HG03442 (cell line): Measurements from ENCODE around the gene THAP5.
A peak's percentile ranks its signal among the peaks of the same experiment; 100 is the strongest.
"Not testable (repeated sequence)": the region's sequence is repeated elsewhere in the genome, so short reads cannot be mapped to it uniquely, and the experiment has no call there.

ENCODE experiments used
- ATAC-seq: cut with Tn5 transposase; IDR thresholded peaks from one replicate; pipeline ENCODE4 v1.9.1; 2021; ENCODE audit warnings: mild to moderate bottlenecking, moderate library complexity; ENCODE audit not compliant: unreplicated experiment

THAP5 gene

DNA sequence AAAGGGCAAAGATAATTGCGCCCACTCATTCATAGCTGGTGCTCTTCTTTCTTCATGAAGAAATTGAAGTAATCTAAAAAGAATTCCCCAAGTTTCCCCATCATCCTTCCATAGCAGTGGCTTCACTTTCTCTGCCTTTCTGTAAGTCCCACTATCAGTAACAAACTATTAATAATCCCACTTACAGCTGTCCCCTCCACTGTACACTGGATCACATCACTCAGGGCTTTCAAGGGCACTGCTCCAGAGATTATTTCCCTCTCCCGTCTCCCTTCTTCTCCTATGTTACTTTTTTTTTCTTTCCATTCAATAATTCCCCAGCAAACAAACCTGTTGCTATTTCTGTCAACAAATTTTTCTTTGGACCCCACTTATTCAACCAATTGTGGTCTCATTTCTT lies 16.3 kb upstream of the THAP5 start:
- no peak for ATAC-seq

DNA sequence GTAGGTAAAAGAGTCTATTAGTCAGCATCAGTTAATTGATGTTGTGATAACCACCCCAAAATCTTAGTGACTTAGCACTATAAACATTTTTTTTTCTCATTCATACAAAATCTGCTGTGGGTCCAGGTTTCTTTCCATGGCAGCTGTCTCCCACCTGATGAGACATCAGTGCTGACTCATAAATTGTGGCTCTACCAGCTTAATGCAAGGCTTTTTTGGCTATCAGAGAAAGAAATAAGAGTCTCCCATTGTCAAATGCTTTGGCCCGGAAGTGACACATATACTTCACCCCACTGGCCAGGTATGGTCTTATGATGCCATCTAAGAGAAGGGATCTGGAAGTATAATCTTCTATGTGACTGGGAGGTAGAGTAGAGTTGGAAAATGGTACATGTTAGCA lies 14.7 kb upstream of the THAP5 start:
- no peak for ATAC-seq

DNA sequence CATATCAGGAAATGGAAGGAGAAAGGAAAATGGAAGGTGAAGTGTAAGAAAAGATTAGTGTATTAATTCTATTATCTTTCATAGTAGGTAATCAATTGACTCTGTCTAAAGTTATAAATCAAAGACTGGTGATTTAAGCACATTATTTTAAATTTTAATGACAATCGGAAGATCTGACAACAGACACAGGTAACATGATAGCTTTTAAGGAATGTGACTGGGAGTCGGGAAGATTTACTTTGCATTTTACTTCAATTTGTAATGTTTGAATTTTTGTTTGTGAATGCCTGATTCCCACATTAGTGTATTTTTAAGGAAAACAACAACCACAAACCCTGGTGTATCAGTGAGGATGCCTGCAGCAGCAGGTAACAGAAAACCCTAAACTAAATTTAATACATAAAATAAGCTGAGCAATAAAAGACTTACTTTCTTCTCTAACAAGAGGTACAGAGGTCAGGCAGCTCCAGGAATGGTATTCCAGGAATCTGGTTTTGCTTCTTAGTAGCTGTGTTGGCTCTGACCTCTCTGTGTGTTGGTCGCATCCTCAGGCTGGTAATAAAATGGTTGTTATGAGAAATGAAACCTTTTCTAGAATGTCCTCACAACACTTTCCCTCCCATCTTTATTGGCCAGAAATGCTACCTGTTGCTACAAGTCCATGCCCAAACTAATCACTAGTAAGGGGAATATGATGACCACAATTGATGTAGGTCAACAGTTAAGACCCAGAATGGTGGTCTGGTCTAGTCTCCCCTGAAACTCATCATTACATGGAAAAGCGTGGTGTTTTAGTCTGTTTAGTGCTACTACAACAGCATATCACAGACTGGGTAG lies 12.4 kb upstream of the THAP5 start:
- no peak for ATAC-seq

DNA sequence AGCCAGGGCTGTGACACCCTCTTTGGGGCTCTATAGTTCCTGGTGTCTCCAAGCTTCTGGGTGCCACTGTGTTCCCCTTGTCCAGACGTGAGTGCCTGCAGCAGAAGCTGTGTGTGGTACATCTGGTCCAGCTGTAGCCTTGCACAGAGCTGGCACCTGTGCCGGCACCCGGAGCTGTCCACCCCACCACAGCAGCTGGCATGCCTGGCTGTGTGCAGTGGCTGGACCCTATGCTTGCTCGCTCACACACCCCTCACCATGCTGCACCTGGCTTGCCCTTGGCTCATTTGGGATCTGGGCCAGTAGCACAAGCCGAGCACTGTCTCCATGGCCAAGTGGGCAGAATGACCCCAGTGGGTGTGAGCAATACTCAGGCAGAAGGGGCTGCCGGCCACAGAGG lies 10.8 kb upstream of the THAP5 start:
- ATAC-seq = no peak

DNA sequence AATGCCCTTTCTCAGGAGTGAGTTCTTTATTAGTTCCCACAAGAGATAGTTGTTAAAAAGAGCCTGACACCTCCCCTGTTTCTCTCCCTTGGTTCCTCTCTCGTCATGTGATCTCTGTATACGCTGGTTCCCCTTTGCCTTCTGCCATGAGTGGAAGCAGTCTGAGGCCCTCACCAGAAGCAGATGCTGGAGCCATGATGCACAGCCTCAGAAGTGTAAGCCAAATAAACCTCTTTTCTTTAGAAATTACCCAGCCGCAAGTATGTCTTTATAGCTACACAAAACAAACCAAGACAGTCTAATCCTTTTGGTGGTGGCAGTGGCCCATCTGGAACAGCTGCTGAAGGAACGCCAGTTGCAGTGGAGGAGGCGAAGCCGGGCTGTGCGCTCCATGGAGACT lies 9.4 kb upstream of the THAP5 start:
- ATAC-seq = no peak

DNA sequence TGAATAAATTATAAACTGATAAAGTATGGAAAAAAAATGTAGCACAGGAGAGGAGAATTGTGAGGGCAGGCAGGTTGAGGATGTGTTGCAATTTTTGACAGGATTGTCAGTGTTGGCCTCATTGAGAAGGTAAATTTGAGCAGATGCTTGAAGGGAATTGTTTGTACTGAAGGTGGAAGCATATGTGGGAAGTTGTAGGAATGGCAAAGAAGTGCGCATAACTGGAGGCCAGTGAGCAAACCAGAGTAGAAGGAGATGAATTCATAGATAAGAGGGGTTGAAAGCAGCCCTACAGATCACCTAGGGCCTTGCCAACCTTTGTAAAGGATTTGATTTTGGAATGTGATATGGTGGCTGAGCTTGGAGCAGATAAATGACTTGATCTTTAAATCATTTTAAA lies 6.6 kb upstream of the THAP5 start:
- no peak for ATAC-seq

DNA sequence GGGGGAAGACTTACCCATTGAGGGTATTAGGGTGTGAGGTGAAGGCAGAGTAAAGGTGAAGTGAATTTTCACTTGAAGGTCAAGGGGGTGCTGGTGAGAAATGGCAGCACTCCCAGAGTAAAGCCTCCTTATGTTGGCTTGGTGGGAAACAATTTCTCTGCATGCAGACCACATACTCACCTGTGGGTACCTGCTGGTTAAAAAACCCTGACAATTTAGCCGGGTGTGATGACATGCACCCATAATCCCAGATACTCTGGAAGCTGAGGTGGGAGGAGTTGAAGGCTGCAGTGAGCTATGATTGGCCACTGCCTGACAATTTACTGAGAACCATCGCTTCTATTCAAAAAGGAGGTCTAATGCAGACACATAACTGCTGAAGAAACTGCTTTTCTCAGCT lies 5.7 kb upstream of the THAP5 start:
- no peak for ATAC-seq

DNA sequence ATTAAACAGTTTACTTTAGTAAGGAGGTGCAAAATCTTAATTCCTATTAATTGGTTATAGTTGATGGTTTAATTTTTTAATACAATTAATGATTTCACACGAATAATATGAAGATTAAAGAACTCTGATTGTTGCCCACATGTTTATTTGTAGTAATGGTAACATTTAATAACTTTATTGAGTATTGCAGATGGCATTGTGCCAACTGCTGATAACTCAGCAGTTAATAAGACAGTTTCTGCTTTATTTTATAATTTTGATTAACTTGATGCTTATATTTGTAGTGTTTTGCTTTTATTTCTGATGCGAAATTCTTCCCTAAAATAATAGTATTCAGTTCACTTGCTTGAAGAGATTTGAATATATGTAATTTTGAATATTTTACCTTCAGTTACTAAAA lies 3.0 kb upstream of the THAP5 start:
- no peak for ATAC-seq

DNA sequence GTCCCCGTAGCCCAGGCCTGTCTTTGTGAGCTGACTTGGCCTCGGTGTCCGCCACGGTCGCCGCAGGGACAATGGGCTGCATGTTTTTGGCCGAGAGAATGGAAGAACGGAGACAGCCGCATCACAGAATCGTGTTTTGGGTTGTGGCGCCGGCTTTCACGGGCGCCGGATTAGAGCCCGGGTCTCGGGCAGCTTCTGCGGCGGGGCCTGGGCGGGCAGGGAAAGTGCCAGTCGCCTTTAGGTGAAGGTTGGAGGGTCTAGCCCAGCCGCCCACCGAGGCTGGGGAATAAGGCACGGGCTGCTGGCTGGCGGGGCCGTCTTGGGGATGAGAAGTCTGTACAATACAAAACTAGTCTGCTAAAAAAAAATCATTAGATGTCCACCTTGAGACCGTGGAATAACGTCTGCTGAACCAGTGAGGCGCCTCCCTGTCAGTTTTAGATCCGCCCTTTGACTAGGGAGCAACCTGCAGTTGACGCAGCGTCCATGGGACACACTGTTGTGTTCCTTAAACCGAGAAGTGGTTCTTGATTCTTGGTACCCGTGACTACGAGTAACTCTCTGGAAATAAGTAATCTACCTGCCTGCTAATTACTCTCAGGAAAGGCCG lies 745 bp upstream of the THAP5 start:
- peak; percentile 20 for ATAC-seq

DNA sequence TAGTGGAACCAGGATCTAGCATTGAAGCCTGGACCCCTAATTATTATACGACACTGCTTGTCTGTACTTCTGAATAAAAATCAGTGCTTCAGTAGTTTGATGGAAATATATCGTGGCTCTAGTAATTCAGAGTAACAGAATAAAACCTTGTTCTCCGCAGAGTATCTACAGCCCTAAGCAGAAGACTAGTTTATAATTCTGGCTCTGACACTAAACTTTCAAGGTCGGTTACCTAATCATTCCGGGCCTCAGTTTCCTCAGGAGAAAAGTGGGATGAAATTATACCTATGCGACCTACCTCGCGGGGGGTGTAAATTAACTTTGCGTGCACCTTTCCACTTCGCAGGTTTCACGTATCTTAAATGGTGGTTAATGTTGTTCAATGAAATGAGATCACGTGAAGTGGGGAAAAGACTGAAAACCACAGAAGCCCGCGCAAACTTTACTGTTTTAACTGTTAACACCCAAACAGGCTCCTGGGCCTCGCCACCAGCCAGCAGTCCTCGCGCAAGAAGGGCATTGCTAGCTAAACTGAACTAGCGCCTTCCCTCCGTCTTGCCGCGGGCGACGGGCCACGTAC lies 615 bp downstream of the THAP5 start:
- ATAC-seq = no peak

DNA sequence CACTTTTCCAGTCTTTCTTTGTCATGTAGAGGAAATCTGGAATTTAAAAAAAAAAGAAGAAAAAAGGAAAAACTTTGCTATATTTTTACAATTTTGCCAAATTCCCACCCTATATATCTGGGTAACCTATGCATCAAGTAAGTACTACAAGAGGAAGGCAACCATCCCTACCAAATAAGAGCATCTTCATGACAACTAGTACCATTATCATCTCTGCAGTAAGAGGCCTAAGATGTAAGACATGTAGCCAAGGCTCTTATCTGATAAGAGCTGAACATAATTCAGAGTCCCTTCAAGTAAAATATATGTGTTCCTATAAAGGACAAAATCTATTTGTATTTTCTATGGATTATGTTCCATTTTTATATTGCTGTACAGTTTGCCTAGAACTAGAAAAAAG lies 3.5 kb downstream of the THAP5 start:
- no peak for ATAC-seq

DNA sequence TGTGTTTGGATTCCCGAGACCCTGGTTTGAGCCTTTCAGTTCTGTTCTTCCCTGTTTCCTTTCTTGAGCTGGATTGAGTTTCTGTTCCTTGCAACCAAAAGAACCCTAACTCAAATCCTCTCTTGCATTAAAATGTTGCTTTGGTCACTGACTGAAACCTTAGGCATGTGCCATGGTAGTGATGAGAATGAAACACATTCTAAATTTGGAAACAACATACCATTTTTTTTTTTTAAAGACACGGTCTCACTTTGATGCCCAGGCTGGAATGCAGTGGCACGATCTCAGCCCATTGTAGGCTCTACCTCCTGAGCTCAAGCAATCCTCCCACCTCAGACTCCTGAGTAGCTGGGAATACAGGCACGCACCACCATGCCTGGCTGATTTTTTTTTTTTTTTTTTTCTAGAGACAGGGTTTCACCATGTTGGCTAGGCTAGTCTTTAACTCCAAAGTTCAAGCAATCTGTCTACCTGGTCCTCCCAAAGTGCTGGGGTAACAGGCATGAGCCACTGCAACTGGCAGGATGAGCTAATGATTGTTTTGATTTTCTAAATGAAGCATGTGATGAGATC lies 8.4 kb downstream of the THAP5 start:
- ATAC-seq = no peak

DNA sequence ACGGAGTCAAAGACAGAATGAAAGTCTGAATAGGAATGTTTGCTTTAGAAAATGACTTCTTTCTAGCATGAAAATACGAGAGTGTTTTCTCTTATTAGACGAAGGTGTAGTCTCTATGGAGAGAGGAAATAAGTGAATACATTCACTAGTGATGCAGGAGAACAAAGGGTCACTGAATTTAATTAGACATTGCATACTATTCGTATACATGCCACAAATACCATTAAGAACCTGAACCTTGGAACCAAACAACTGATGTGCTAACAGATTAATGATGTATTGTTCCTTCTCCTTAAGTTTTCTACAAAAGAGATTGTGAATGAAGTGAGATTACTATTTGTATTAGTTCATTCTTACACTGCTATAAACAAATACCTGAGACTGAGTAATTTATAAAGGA lies 10.3 kb downstream of the THAP5 start:
- ATAC-seq = no peak

DNA sequence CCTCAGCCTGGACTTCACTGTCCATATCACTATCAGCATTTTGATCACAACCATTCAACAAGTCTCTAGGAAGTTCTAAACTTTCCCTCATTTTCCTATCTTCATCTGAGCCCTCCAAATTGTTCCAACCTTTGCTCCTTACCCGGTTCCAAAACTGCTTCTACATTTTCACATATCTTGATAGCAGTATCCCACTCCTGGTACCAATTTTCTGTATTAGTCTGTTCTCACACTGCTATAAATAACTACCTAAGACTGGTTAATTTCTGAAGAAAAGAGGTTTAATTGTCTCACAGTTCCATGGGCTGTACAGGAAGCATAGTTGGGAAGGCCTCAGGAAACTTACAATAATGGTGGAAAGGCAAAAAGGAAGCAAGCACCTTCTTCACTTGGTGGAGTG lies 11.9 kb downstream of the THAP5 start:
- ATAC-seq = no peak

DNA sequence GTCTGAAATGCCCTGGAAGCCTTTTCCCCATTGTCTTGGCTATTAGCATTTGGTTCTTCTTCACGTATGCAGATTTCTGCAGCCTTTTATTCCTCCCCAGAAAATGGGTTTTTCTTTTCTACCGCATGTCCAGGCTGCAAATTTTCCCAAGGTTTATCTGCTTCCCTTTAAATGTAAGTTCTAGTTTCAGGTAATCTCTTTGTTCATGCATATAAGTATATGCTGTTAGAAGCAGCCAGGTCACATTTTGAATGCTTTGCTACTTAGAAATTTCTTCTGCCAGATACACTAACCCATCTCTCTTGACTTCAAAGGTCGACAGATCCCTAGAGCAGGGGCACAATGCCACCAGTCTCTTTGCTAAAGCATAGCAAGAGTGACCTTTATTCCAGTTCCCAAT lies 12.3 kb downstream of the THAP5 start:
- no peak for ATAC-seq

DNA sequence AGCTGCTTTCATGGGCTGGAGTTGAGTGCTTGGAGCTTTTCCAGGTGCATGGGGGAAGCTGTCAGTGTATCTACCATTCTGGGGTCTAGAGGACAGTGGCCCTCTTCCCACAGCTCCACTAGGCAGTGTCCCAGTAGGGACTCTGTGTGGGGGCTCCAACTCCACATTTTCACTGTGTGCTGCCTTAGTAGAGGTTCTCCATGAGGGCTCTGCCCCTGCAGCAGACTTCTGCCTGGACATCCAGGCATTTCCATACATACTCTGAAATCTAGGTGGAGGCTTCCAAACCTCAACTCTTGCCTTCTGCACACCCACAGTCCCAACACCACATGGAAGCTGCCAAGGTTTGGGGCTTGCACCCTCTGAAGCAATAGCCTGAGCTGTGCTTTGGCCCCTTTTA lies 12.8 kb downstream of the THAP5 start:
- not testable (repeated sequence) for ATAC-seq

DNA sequence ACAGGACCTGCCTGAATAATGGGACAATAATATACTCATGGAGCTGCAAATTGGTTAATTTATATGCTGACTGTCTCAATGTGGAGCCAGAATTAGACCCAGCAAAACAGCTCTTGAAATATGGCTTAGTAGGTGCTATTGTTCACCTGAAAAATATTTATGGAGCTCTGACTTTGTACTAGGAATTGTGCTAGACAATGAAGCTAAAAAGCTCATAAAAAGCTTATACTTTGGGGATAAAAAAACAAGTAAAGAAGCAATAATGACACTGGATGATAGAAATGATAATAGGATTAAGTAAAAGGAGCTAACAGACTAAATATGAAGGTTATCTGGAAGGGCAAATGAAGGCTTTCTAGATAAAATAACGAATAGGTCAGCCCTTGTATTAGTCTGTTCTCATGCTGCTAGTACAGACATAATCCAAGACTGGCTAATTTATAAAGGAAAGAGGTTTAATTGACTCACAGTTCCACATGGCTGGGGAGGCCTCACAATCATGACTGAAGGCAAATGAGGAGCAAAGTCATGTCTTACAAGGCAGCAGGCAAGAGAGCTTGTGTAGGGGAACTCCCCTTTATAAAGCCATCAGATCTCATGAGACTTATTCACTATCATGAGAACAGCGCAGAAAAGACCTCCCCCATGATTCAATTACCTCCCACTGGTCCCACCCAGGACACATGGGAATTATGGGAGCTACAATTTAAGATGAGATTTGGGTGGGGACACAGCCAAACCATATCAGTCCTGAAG lies 21.2 kb downstream of the THAP5 start:
- not testable (repeated sequence) for ATAC-seq

DNA sequence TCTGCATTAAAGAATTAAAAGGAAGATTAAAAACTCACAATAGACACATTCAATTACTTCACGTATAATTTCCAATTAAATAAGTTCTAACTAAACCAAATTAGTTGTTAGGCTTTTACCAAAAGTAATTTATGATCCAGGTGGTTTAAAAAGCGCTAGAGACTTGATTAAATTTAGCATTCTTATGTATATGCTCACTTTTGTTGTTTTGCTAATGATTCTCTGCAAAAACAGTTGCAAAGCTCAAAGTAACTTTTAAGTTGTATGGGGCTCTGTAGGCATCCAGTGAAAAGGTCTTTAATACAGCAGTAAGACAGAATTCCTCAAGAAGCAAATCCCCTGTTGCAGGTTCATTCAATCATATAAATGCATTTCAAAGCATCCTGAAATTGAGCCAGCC lies 28.0 kb downstream of the THAP5 start:
- no peak for ATAC-seq

DNA sequence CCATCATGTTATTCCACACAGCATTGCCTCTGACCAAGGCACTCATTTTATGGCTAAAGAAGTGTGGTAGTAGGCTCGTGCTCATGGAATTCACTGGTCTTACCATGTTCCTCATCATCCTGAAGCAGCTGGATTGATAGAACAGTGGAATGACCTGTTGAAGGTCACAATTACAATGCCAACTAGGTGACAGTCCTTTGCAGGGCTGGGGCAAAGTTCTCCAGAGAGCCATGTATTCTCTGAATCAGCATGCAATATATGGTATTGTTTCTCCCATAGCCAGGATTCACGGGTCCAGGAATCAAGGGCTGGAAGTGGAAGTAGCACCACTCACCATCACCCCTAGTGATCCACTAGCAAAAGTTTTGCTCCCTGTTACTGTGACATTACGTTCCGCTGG lies 30.8 kb downstream of the THAP5 start:
- not testable (repeated sequence) for ATAC-seq

DNA sequence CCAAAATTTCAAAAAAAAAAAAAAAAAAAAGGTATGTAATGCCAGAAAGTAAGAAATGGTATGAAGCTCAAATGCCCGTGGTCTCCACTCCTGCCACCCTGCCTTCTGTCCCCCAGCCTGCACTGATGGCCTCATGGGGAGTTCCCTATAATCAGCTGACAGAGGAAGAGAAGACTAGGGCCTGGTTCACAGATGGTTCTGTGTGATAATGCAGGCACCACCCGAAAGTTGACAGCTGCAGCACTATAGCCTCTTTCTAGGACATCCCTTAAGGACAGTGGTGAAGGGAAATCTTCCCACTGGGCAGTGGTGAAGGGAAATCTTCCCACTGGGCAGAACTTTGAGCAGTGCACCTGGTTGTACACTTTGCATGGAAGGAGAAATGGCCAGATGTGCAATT lies 31.3 kb downstream of the THAP5 start:
- ATAC-seq = not testable (repeated sequence)

DNA sequence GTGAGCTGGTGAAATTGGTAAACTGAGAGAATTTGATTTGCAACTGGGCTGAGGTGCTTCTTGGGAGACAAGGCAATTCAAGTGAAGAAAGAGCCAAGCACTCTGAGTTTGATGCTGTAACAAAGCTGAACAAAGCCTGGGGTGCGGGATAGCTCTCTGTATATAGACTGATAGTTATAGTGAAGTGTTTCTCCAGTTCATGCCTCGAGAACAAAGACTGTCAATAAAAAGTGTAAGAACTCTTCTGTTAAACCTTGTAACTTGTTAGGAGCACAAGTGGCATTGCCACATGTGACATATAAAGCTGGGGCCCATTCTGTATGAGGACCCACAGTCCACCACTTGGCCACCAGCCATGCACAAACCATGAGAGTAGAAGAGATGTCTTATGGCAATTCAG lies 32.3 kb downstream of the THAP5 start:
- no peak for ATAC-seq
